GM21529 (cell line): ENCODE measurements around the gene CAMTA1.

Experiments used
- ATAC-seq: cut with Tn5 transposase; IDR thresholded peaks from one replicate; pipeline ENCODE4 v1.9.1; 2021; ENCODE audit not compliant: unreplicated experiment

CAMTA1 gene

GRCh38 chr1:7554385-7555235, 769.4 kb downstream of the CAMTA1 start:
- ATAC-seq, result no peak

- no peak for ATAC-seq
These were observed 770.3 kb downstream of the CAMTA1 start for GRCh38 chr1:7555391-7556185.

- ATAC-seq, result no peak
These were observed 772.1 kb downstream of the CAMTA1 start for GRCh38 chr1:7557301-7557891.

GRCh38 chr1:7558041-7558461, 772.8 kb downstream of the CAMTA1 start:
- no peak for ATAC-seq

GRCh38 chr1:7558481-7558880, 773.2 kb downstream of the CAMTA1 start:
- ATAC-seq, result no peak

- no peak for ATAC-seq
These were observed 773.9 kb downstream of the CAMTA1 start for GRCh38 chr1:7558921-7559869.

GRCh38 chr1:7560128-7560527, 774.9 kb downstream of the CAMTA1 start:
- ATAC-seq, result no peak

GRCh38 chr1:7560601-7561181, 775.4 kb downstream of the CAMTA1 start:
- ATAC-seq, result no peak

GRCh38 chr1:7561331-7561921, 776.2 kb downstream of the CAMTA1 start:
- no peak for ATAC-seq

GRCh38 chr1:7561936-7562728, 776.9 kb downstream of the CAMTA1 start:
- no peak for ATAC-seq

GRCh38 chr1:7562729-7563605, 777.7 kb downstream of the CAMTA1 start:
- no peak for ATAC-seq

GRCh38 chr1:7564137-7564536, 778.9 kb downstream of the CAMTA1 start:
- ATAC-seq, result no peak

GRCh38 chr1:7565099-7565750, 780.0 kb downstream of the CAMTA1 start:
- ATAC-seq, result no peak

- no peak for ATAC-seq
These were observed 781.4 kb downstream of the CAMTA1 start for GRCh38 chr1:7566417-7567375.

- ATAC-seq, result no peak
These were observed 782.1 kb downstream of the CAMTA1 start for GRCh38 chr1:7567376-7567775.

- no peak for ATAC-seq
These were observed 782.8 kb downstream of the CAMTA1 start for GRCh38 chr1:7568053-7568452.
